ENCODE measurements around the gene IMPACT. TPM values are rescaled to one million over a fixed set of nuclear protein-coding genes. Genes with fewer than 3 reads are reported as not detected.

IMPACT gene
- total and polyA plus RNA-seq, 2 donors (not counting 1 experiment from before 2014, with no cell fraction given), result 5.0 to 11.1 TPM

DNA sequence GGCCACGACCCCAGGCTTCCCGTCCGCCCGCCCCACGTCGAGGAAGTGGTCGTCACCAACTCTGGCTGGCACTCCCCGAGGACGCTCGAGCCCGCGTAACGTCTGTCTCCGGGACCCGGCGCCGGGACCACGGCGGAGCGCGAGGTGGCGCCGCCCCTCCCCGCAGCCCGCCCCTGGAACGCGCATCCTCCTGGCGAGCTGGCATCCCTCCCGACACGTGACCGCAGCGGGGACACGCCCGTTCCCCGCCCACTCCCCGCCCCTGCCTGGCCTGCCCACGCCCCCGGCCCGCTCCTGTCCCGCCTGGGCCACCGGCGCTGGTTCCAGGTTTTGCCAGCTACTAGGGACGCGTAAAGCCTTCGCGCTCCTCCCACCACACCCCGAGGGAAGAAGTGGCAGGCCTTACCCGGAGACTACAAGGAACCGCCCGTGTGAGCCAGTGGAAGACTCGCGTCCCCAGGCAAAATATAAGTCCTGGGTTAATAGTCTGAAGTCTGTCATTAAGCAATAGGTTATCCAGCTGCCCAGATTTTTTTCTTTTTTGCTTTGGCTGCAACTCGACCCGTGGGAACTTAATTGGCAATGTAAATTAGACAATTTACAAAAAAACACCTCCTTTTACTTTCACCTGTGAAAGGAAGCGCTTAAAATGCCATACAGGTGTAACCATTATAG, 28.6 kb upstream of the IMPACT start, which contains the start of gene OSBPL1A:
TSS of gene OSBPL1A (minus strand) at position 131 of the 675 bp plus-strand sequence. CDS start 20,291 bp downstream, outside the sequence.
- H3K4me2 ChIP-seq (replicated peaks; ENCODE audit: low read depth, low read length, poor library complexity, severe bottlenecking), result peak within 1 kb of the TSS; percentile 81
- intact Hi-C loops (cut with micrococcal nuclease), result loop anchor here (2.0 kb wide), 1 partner anchor 29 kb away; the partner anchor contains the start of gene IMPACT
- peaks cover 7 to 13% of the 10 kb centered on the region in 2 donors for H3K4me1 ChIP-seq (ENCODE audit: control insufficient read depth in 2 of 2, insufficient read depth in 2 of 2, low read length in 2 of 2)
- peak; percentile 88 for ATAC-seq (ENCODE audit: low read depth)
- H3K27ac ChIP-seq (ENCODE audit: low read length in 2 of 2), result no peak within 1 kb of the TSS
- TF ChIP-seq, protein P1, sequence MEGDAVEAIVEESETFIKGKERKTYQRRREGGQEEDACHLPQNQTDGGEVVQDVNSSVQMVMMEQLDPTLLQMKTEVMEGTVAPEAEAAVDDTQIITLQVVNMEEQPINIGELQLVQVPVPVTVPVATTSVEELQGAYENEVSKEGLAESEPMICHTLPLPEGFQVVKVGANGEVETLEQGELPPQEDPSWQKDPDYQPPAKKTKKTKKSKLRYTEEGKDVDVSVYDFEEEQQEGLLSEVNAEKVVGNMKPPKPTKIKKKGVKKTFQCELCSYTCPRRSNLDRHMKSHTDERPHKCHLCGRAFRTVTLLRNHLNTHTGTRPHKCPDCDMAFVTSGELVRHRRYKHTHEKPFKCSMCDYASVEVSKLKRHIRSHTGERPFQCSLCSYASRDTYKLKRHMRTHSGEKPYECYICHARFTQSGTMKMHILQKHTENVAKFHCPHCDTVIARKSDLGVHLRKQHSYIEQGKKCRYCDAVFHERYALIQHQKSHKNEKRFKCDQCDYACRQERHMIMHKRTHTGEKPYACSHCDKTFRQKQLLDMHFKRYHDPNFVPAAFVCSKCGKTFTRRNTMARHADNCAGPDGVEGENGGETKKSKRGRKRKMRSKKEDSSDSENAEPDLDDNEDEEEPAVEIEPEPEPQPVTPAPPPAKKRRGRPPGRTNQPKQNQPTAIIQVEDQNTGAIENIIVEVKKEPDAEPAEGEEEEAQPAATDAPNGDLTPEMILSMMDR (IDR thresholded peaks at IDR 0.05), result no peak
- no peak for TF ChIP-seq EZH2 (IDR thresholded peaks at IDR 0.05; ENCODE audit: borderline replicate concordance, insufficient read depth, low read depth, low read length, poor library complexity, severe bottlenecking)
- H3K4me3 ChIP-seq (ENCODE audit: control extremely low read depth in 1 of 5, extremely low read depth in 1 of 5, insufficient read depth in 1 of 5, low read depth in 2 of 5, low read length in 4 of 5), result peak within 1 kb of the TSS; percentile 57 to 70 (median 63)
- H3K27me3 ChIP-seq (replicated peaks in 1 of 4; ENCODE audit: control extremely low read depth in 1 of 4, control insufficient read depth in 3 of 4, insufficient read depth in 4 of 4, low read length in 3 of 4), result peaks cover 0 to 12% (median 5%) of the 10 kb centered on the region in 4 experiments
- H3K9ac ChIP-seq (ENCODE audit: low read length), result peak within 1 kb of the TSS; percentile 63
- H3K36me3 ChIP-seq (replicated peaks in 1 of 2; ENCODE audit: control extremely low read depth in 1 of 2, control insufficient read depth in 1 of 2, extremely low read depth in 1 of 2, insufficient read depth in 2 of 2, low read length in 1 of 2), result no peaks in the 10 kb centered on the region
- Mint-ChIP-seq H3K4me1 (peaks cover 16% of the 10 kb centered on the region), H3K9me3 (ENCODE audit: insufficient read depth) (no peaks in the 10 kb centered on the region), H3K27me3 (peaks cover 46% of the 10 kb centered on the region), H3K27ac (peak within 1 kb of the TSS; percentile 41), H3K4me3 (peak within 1 kb of the TSS; percentile 91)
- peak; percentile 74 for DNase-seq
- WGBS (ENCODE audit: insufficient coverage), result 3% methylated on average over 49 of the region's 55 CpGs
- no peaks in the 10 kb centered on the region for H3K79me2 ChIP-seq (ENCODE audit: control insufficient read depth, insufficient read depth, low read length)
- H3K9me3 ChIP-seq (ENCODE audit: control extremely low read depth in 1 of 3, control insufficient read depth in 2 of 3, insufficient read depth in 1 of 3, low read length in 2 of 3), result peaks cover 0 to 10% (median 0%) of the 10 kb centered on the region in 3 donors
- peak within 1 kb of the TSS; percentile 77 for H2AFZ ChIP-seq (ENCODE audit: insufficient read depth, low read depth, low read length, poor library complexity, severe bottlenecking)
- no peaks in the 10 kb centered on the region for H4K20me1 ChIP-seq (ENCODE audit: control insufficient read depth, insufficient read depth, low read length, poor library complexity, severe bottlenecking)
- ChIA-PET POLR2A (interaction anchor here (0.8 kb wide), 1 partner anchor 30 kb away, joined by 3 read pairs; no protein-coding TSS in a partner anchor), CTCF (interaction anchor here (1.0 to 1.9 kb wide), 2 partner anchors 16 to 91 kb away, joined by 3 to 5 read pairs; no protein-coding TSS in a partner anchor)

- Histone ChIP-seq H3K79me2 (ENCODE audit: control insufficient read depth, insufficient read depth, low read length) (no peaks in the 10 kb centered on the region), H3K9me3 (ENCODE audit: control extremely low read depth in 1 of 3, control insufficient read depth in 2 of 3, insufficient read depth in 1 of 3, low read length in 2 of 3) (peaks cover 0 to 10% (median 0%) of the 10 kb centered on the region in 3 donors), H3K9ac (ENCODE audit: low read length) (no peak overlapping the region), H2AFZ (ENCODE audit: insufficient read depth, low read depth, low read length, poor library complexity, severe bottlenecking) (no peak overlapping the region), H3K36me3 (replicated peaks in 1 of 2; ENCODE audit: control extremely low read depth in 1 of 2, control insufficient read depth in 1 of 2, extremely low read depth in 1 of 2, insufficient read depth in 2 of 2, low read length in 1 of 2) (no peaks in the 10 kb centered on the region), H3K27ac (ENCODE audit: low read length in 2 of 2) (no peak overlapping the region), H3K4me1 (ENCODE audit: control insufficient read depth in 2 of 2, insufficient read depth in 2 of 2, low read length in 2 of 2) (peaks cover 7 to 13% of the 10 kb centered on the region in 2 donors), H3K4me2 (replicated peaks; ENCODE audit: low read depth, low read length, poor library complexity, severe bottlenecking) (peak overlapping the region; percentile 81), H3K4me3 (ENCODE audit: control extremely low read depth in 1 of 5, extremely low read depth in 1 of 5, insufficient read depth in 1 of 5, low read depth in 2 of 5, low read length in 4 of 5) (no peak overlapping the region), H4K20me1 (ENCODE audit: control insufficient read depth, insufficient read depth, low read length, poor library complexity, severe bottlenecking) (no peaks in the 10 kb centered on the region), H3K27me3 (replicated peaks in 1 of 4; ENCODE audit: control extremely low read depth in 1 of 4, control insufficient read depth in 3 of 4, insufficient read depth in 4 of 4, low read length in 3 of 4) (peaks cover 0 to 12% (median 7%) of the 10 kb centered on the region in 4 experiments)
- no peak for TF ChIP-seq EZH2 (IDR thresholded peaks at IDR 0.05; ENCODE audit: borderline replicate concordance, insufficient read depth, low read depth, low read length, poor library complexity, severe bottlenecking)
- TF ChIP-seq, protein P1 (IDR thresholded peaks at IDR 0.05), result no peak
- WGBS (ENCODE audit: insufficient coverage), result over 99% methylated on average over 13 of the region's 15 CpGs
- DNase-seq (no peak), ATAC-seq (ENCODE audit: low read depth) (no peak)
- peak overlapping the region; percentile 91 for H3K4me3 Mint-ChIP-seq
- intact Hi-C loops (cut with micrococcal nuclease), result loop anchor here (2.0 kb wide), 1 partner anchor 28 kb away; the partner anchor contains the start of gene IMPACT
- no peak overlapping the region for H3K27ac Mint-ChIP-seq
- H3K27me3 Mint-ChIP-seq, result peaks cover 47% of the 10 kb centered on the region
- H3K4me1 Mint-ChIP-seq, result peaks cover 16% of the 10 kb centered on the region
- CTCF ChIA-PET, result interaction anchor here (1.0 kb wide), 1 partner anchor 16 kb away, joined by 3 read pairs; no protein-coding TSS in a partner anchor
- POLR2A ChIA-PET, result no interaction called here
- no peaks in the 10 kb centered on the region for H3K9me3 Mint-ChIP-seq (ENCODE audit: insufficient read depth)
Observed at GRCh38 chr18:24398540-24398939, 27.9 kb upstream of the IMPACT start.
